8988T (cell line): ENCODE results near the gene TMEM120B.

ENCODE experiments used
- DNase-seq: peaks from one replicate; pipeline ENCODE4 v3.0.0; 2011

The TMEM120B gene

DNA sequence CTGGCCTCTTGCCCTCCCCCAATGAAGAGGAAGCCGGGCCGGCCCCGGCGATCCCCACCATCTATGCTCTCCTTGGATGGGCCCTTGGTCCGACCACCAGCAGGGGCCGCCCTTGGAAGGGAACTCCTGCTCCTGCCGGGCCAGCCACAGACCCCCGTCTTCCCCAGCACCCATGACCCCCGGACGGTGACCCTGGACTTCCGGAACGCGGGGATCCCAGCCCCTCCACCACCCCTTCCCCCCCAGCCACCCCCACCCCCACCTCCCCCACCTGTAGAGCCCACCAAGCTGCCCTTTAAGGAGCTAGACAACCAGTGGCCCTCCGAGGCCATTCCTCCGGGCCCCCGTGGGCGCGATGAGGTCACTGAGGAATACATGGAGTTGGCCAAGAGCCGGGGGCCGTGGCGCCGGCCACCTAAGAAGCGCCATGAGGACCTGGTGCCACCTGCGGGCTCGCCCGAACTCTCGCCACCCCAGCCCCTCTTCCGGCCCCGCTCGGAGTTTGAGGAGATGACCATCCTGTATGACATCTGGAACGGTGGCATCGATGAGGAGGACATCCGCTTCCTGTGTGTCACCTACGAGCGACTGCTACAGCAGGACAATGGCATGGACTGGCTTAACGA, 110.7 kb downstream of the TMEM120B start:
- DNase-seq = no peak

DNA sequence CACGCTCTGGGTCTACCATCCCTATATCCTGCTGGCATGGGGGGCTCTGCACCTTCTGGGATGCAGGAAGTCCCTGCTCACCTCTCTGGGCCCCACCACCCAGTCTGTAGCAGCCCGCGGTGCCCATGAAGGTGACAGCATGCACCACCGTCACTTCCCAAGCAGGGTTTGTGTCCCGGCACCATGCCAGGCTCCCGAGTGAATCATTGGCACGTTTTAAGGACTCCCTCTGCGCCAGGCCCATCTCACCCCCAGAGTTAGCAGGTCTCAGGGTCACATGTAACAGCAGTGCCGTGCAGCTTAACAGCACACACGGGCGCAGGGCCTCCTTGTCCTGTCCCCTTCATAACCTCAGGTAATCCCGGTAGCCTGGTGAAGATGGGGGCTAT, 111.2 kb downstream of the TMEM120B start:
- no peak for DNase-seq

DNA sequence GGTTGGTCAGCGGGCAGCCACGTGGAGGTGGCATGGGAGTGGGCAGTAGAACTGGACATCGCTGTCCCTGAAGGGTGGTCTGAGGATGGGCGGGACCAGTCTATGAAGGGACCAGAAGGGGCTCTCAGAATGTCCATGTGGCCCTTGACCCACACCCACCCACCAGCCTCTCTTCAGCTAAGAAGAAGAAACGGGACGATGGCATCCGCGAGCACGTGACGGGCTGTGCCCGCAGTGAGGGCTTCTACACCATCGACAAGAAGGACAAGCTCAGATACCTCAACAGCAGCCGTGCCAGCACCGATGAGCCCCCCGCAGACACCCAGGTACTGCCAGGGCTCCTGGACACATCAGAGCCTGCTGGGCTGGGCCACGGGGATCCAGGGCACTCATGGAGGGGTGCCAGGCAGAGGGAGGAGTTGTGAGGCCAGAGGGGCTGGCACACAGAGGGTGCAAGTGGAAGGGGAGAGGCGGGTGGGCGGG, 112.5 kb downstream of the TMEM120B start:
- DNase-seq = no peak

DNA sequence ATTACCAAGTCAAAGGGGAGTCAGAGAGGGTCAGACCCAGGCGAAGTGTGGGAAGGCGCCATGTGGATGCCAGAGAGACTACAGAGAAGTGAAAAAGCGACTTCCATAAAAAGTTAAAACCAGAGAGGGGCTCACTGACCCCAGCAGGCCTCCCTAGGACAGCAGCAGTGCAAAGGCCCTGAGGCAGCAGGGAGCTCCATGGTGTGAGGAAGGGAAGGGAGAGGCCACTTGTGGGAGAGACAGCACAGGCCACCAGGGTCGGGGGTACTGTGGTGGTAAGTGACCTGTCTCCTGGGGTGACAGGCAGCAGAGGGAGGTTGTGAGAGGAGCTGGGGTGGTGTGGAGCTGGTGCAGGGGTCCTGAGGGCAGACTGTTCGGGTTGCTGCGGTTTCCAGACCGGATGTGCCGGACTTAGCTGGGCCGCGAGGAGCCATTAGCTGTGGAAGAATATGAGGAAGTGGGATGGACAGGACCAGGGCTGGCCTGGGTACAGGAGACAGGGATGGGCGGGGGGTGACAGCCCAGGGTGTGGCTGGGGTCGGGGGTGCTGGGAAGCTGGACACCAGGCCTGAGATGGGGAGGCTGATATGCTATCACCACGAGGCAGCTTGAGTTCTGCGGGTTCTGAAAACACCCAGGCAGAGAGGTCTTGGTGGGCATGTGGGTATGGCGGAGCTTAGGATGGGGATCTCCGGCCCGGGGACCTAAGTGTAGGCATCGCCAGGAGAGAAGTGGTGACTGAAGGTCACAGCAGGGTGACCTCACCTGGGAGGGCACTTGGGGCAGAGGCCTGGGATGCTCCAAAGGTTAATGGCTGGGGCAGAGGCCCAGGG, 114.0 kb downstream of the TMEM120B start:
- no peak for DNase-seq

DNA sequence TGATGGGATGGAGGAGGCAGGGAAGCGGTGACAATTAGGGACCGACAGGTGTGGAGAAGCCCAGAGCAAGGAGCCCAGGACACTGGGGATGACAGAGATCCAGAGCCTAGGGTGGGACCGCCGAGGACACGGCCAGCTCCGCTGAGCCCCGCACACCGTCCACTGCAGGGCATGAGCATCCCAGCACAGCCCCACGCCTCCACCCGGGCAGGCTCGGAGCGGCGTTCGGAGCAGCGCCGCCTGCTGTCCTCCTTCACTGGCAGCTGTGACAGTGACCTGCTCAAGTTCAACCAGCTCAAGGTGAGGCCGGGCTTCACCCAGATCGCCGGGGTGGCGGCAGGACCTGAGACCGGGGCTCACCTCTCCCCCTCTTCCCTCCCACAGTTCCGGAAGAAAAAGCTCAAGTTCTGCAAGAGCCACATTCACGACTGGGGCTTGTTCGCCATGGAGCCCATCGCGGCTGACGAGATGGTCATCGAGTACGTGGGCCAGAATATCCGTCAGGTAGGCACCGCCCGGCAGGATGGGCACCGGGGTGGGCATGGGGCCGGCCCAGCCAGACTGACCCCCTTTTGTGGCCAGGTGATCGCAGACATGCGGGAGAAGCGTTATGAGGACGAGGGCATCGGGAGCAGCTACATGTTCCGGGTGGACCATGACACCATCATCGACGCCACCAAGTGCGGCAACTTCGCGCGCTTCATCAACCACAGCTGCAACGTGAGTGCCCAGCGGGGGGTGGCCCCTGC, 115.0 kb downstream of the TMEM120B start:
- DNase-seq = no peak

DNA sequence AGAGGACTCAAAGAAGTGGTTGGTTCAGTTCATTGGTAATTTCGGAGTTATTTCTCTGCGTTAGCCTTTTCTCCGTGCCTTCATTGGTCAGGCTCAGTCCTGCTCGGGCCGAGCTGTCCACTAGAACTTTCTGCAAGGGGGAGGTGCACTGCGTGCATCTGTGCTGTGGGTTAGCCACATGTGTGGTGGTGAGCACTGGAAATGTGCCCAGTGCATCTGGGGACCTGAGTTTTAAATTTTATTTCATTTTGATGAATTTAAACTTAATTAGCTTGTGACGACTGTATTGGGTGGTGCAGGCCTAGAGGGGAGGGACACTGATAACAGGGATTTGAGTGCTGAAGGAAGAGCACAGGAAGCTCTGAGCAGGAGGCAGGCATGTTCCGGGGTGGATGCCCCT, 115.8 kb downstream of the TMEM120B start:
- DNase-seq = no peak

DNA sequence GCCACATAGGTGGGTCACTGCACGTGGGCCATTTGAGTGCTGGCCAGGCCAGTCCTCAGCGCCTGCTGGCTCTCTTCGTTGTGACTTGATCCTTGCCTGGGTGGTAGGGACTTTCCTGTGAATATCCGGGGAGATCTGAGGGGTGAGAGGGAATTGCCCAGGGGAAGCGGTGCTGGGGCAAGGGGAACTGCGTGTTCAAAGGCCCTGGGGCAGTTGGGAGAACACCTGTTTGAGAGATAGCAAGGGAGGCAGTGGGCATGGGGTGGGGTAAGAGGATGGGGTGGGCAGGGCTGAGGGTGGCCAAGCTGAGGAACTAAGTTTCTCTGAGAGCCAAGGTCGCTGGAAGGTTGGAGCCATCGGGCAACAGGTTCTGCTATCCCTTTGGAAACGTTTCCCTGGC, 116.3 kb downstream of the TMEM120B start:
- no peak for DNase-seq

DNA sequence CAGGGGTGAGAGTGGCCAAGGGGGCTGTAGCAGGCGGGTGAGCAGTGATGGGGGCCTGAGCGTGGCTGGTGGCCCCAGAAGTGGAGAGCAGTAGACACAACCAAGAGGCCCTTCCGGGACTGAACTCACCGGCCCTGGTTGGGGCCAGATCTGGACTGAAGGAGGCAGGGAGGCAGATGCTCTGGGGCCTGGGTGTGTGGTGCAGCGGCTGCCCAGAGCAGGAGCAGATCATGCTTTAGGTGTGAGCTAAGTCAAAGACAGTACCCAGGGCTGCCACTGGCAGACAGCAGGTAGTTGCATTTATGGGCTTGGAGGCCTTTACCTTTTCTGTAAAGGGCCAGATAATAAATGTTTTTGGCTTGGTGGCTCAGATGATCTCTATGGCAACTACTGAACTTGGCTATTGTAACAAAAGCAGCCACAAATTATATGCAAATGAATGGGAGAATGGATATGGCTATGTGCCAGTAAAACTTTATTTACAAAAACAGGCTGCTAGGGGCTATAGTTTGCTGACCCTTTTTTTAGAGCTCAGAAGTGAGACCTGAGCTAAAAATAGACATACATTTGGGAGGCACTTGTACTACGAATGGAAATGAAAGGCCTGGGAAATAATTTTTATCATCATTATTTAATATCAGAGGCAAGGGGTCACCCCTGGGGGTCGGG, 116.8 kb downstream of the TMEM120B start:
- DNase-seq = no peak

DNA sequence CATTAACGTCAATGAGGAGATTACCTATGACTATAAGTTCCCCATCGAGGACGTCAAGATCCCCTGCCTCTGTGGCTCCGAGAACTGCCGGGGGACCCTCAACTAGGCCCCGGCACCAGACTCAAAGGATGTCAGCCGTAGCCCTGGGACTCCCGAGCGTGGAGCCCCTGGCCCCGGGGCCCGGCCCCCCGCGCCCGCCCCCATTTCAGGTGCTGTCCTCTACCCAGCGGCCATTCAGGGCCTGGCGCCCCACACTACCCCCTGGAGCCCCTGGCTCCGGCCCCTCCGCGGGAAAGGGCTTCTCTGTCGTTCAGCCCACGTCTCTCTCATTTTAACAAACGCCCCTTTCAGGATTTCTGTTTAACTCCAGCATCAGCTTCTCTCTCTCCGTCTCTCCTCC, 117.6 kb downstream of the TMEM120B start:
- DNase-seq = no peak

DNA sequence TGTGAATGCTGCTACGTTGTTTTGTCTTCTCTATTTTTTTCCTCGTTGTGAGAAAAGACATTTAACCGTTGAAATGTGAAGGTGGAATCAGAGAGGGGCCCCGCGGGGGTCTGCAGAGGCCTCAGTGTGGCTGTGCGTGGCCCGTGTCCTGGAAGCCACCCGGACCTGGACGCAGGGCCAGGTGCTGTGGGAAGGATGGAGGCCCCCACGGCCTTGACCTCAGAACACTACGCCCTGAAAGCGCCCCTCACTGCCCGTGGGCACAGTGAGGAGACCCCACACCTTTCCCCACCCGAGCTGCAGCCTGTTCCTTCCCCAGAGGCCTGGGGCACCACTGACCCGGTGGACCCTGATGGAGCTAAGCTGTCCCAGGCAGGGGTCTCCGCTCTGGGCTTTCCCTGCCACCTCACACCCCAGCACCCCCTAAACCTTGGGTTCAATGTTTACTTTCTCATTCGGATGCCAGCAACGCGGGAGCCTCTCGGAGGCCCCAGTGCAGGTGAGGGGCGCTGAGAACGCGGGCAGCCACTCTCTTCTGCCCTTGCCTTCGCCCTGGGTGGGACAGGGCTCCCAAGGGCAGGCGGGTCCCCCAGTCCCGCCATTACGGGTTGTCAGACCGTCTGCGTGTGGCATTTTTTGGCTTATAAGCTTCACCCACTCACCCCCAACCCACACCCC, 118.2 kb downstream of the TMEM120B start:
- no peak for DNase-seq
